ENCODE data around the gene MEGF11.

The MEGF11 gene

GRCh38 chr15:66108483-66109265, 144.9 kb downstream of the MEGF11 start:
- no peak for DNase-seq

GRCh38 chr15:66107070-66107469, 146.5 kb downstream of the MEGF11 start:
- no peak for DNase-seq

GRCh38 chr15:66105286-66106265, 148.0 kb downstream of the MEGF11 start:
- DNase-seq: no peak

- DNase-seq: no peak
Observed at GRCh38 chr15:66103293-66103590, 150.3 kb downstream of the MEGF11 start.

- no peak for DNase-seq
Observed at GRCh38 chr15:66102563-66103292, 150.8 kb downstream of the MEGF11 start.

GRCh38 chr15:66101715-66102395, 151.7 kb downstream of the MEGF11 start:
- no peak for DNase-seq

GRCh38 chr15:66100761-66101160, 152.8 kb downstream of the MEGF11 start:
- no peak for DNase-seq

- DNase-seq: no peak
Observed at GRCh38 chr15:66099950-66100671, 153.4 kb downstream of the MEGF11 start.

GRCh38 chr15:66098022-66098363, 155.6 kb downstream of the MEGF11 start:
- no peak for DNase-seq

- no peak for DNase-seq
Observed at GRCh38 chr15:66097151-66098021, 156.2 kb downstream of the MEGF11 start.

- no peak for DNase-seq
Observed at GRCh38 chr15:66096688-66097058, 156.9 kb downstream of the MEGF11 start.

- DNase-seq: no peak
Observed at GRCh38 chr15:66095871-66096687, 157.5 kb downstream of the MEGF11 start.

GRCh38 chr15:66094331-66094730, 159.2 kb downstream of the MEGF11 start:
- no peak for DNase-seq

GRCh38 chr15:66092053-66093016, 161.2 kb downstream of the MEGF11 start:
- DNase-seq: no peak

- DNase-seq: no peak
Observed at GRCh38 chr15:66089509-66089908, 164.0 kb downstream of the MEGF11 start.

GRCh38 chr15:66089049-66089448, 164.5 kb downstream of the MEGF11 start:
- DNase-seq: no peak

GRCh38 chr15:66085128-66085527, 168.4 kb downstream of the MEGF11 start:
- no peak for DNase-seq

GRCh38 chr15:66084704-66085103, 168.8 kb downstream of the MEGF11 start:
- DNase-seq: no peak

All from cortex of kidney (tissue), 1 donor.